BJ (cell line): ENCODE data around the gene PDE5A. TPM values are rescaled to one million over a fixed set of nuclear protein-coding genes. Genes with fewer than 3 reads are reported as not detected.
"Not testable (repeated sequence)": the region's sequence is repeated elsewhere in the genome, so short reads cannot be mapped to it uniquely, and the experiment has no call there.

Source experiments
- CTCF ChIA-PET: fragments of 350-600 bp; formaldehyde crosslinking; extraction: SDS; loops from one replicate; lab custom pipeline; 2021; ENCODE audit warnings: antibody characterized with exemption, inconsistent platforms; lab: Yijun Ruan, JAX
- POLR2A ChIA-PET: fragments of 300-600 bp; sonication (Branson Sonifier 250); formaldehyde crosslinking; extraction: SDS; loops from one replicate; lab custom pipeline; 2021; ENCODE audit warnings: antibody characterized with exemption; lab: Charles Lee
- DNase-seq: peaks from one replicate; pipeline ENCODE4 v3.0.0-alpha.2; 2011; ENCODE audit warnings: low read depth
- H3K27me3 ChIP-seq: 2 replicates; pipeline ENCODE4 v1.6.0; 2011; ENCODE audit warnings: low read length; ENCODE audit not compliant: control insufficient read depth, insufficient read depth
- H3K36me3 ChIP-seq: 2 replicates; pipeline ENCODE4 v1.5.1; 2011; ENCODE audit warnings: low read length; ENCODE audit not compliant: control insufficient read depth, insufficient read depth
- H3K4me3 ChIP-seq: 2 replicates; pipeline ENCODE4 v1.5.1; 2011; ENCODE audit warnings: low read depth, mild to moderate bottlenecking, control low read depth, low read length
- CTCF ChIP-seq: IDR thresholded peaks from 2 replicates; pipeline ENCODE4 v1.5.1; 2011; ENCODE audit warnings: low read depth, mild to moderate bottlenecking, control low read depth, inconsistent platforms, low read length, moderate library complexity; ENCODE audit not compliant: insufficient read depth
- polyA plus RNA-seq: library from polyadenylated mRNA; depleted of rRNA; stranded (reverse); fragments of >200 nt; gene quantifications from 2 replicates; pipeline ENCODE4 v1.2.3, GENCODE V29; 2011

PDE5A gene
- polyA plus RNA-seq, 1 experiment, result 69.0 TPM

GRCh38 chr4:119647558-119647957 lies 19.0 kb upstream of the PDE5A start:
- TF ChIP-seq CTCF, result no peak
- Histone ChIP-seq H3K4me3 (no peak overlapping the region), H3K27me3 (no peaks in the 10 kb centered on the region), H3K36me3 (no peaks in the 10 kb centered on the region)
- CTCF ChIA-PET, result interaction anchor here (0.9 to 1.3 kb wide), 4 partner anchors 10 to 28 kb away, joined by 3 read pairs; no protein-coding TSS in a partner anchor
- DNase-seq, result no peak
- POLR2A ChIA-PET, result no interaction called here

GRCh38 chr4:119646347-119647071 lies 17.9 kb upstream of the PDE5A start:
- no peak for DNase-seq
- no peak for TF ChIP-seq CTCF
- Histone ChIP-seq H3K27me3 (no peaks in the 10 kb centered on the region), H3K4me3 (no peak overlapping the region), H3K36me3 (no peaks in the 10 kb centered on the region)
- ChIA-PET POLR2A (no interaction called here), CTCF (interaction anchor here (1.0 to 1.8 kb wide), 4 partner anchors 11 to 36 kb away, joined by 3 to 6 read pairs (median 3); partner anchors contain the start of gene PDE5A)

- DNase-seq, result no peak
- ChIA-PET CTCF (interaction anchor here (0.9 to 1.2 kb wide), 3 partner anchors 10 to 15 kb away, joined by 3 to 5 read pairs (median 5); partner anchors contain the start of gene PDE5A), POLR2A (no interaction called here)
- H3K4me3 ChIP-seq, result no peak overlapping the region
- no peak for TF ChIP-seq CTCF
- no peaks in the 10 kb centered on the region for H3K36me3 ChIP-seq
- H3K27me3 ChIP-seq, result no peaks in the 10 kb centered on the region
Measured at GRCh38 chr4:119643306-119644042, 14.9 kb upstream of the PDE5A start.

- TF ChIP-seq CTCF, result no peak
- CTCF ChIA-PET, result interaction anchor here (2.0 kb wide), 1 partner anchor 14 kb away, joined by 6 read pairs; no protein-coding TSS in a partner anchor
- no peaks in the 10 kb centered on the region for H3K36me3 ChIP-seq
- POLR2A ChIA-PET, result no interaction called here
- no peaks in the 10 kb centered on the region for H3K27me3 ChIP-seq
- H3K4me3 ChIP-seq, result no peak overlapping the region
- DNase-seq, result no peak
Measured at GRCh38 chr4:119641765-119642164, 13.2 kb upstream of the PDE5A start.

- no peak for TF ChIP-seq CTCF
- no peaks in the 10 kb centered on the region for H3K36me3 ChIP-seq
- CTCF ChIA-PET, result interaction anchor here (0.8 to 1.0 kb wide), 2 partner anchors 10 to 412 kb away, joined by 3 read pairs; partner anchors contain the start of gene PDE5A
- H3K27me3 ChIP-seq, result no peaks in the 10 kb centered on the region
- no peak overlapping the region for H3K4me3 ChIP-seq
- DNase-seq, result no peak
- POLR2A ChIA-PET, result no interaction called here
Measured at GRCh38 chr4:119638359-119638758, 9.8 kb upstream of the PDE5A start.

GRCh38 chr4:119636851-119637250 lies 8.2 kb upstream of the PDE5A start:
- H3K36me3 ChIP-seq, DNase-seq, POLR2A ChIA-PET, H3K27me3 ChIP-seq, H3K4me3 ChIP-seq: not testable (repeated sequence)
- CTCF ChIA-PET, result interaction anchor here (1.2 to 2.0 kb wide), 3 partner anchors 8 to 11 kb away, joined by 3 to 5 read pairs (median 3); partner anchors contain the start of gene PDE5A
